ENCODE results near the gene CEACAM3.

CEACAM3 gene

DNA sequence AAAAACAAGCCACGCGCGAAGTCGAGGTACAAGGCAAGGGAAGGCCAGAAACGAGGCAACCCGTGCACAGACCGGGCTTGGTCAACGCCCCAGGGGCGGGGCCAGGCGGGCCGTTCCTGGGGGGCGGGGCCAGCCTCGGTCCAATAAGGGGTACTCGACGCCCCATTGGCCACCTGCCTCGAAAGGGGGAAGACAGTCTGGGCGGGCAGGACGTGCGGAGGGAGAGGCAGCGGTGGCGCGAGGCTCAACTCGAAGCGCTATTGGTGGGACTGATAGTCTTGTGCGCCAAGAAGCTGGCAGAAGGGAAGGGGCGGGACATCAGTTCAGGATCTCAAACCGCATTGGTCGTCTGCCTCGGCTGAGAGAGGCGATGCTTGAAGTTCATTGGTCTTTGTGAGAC is 48.2 kb downstream of the CEACAM3 start, which contains the start of gene LYPD4:
TSS of gene LYPD4 (minus strand) at position 83 of the 400 bp plus-strand sequence. CDS start 5,398 bp downstream, outside the sequence.
- no peak for DNase-seq (ENCODE audit: low read depth)

DNA sequence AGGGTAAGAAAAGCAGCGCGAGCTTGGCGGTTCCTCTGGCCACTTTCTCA is 48.4 kb downstream of the CEACAM3 start, which contains the start of gene DMRTC2:
TSS of gene DMRTC2 (plus strand) at position 42 of the 50 bp plus-strand sequence. CDS start 2,387 bp downstream, outside the sequence.
- DNase-seq (ENCODE audit: low read depth) = no peak

DNA sequence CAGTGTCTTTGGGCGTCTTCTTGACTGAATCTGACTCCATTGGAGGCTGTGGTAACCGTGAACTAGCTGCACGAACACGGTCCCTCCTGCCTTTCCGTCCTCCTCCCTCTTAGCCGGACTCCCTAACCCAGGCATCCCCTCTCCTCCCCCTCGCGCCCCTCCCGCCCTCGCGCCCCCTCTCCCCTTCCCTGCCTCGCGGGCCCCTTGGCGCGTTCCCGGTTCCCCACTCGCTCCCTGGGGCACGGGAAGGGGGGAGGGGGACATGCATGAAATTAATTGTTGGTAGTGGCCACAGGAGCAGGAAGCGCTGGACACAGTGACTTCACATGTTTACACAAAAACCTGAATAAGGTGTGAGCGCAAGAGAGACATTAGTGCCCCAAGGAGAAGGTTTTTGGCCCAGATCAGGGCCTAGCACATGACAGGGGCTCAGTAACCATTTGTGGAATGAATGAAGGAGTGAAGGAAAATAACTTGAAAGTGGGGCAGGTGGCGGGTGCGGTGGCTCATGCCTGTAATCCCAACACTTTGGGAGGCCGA is 48.7 kb downstream of the CEACAM3 start:
- DNase-seq (ENCODE audit: low read depth) = no peak

DNA sequence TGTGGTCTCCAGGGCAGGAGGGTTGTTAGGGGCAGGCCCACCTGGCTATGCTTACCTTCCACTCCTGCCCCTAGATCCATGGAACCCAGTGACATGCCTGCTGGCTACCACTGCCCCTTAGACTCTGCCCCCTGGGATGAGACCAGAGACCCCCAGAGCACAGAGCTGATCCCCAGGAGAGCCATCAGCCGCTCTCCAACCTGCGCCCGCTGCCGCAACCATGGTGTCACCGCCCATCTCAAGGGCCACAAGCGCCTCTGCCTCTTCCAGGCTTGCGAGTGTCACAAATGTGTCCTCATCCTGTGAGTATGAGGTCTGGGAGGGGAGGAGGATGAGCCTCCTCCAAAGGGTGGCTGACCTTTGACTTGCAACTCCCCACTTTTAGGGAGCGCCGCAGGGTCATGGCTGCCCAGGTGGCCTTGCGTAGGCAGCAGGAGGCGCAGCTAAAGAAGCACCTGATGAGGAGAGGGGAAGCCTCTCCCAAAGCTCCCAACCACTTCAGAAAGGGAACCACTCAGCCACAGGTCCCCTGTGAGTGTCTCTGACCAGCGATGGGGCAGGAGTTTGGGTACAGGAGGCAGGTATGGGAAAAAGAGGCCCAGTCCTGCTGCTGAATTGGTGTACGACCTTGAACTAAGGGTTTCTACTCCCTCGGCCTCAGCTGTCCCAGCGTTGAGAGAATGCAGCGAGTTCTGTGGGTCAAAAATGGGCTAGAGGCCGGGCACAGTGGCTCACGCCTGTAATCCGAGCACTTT is 51.1 kb downstream of the CEACAM3 start:
- DNase-seq (ENCODE audit: low read depth) = no peak

DNA sequence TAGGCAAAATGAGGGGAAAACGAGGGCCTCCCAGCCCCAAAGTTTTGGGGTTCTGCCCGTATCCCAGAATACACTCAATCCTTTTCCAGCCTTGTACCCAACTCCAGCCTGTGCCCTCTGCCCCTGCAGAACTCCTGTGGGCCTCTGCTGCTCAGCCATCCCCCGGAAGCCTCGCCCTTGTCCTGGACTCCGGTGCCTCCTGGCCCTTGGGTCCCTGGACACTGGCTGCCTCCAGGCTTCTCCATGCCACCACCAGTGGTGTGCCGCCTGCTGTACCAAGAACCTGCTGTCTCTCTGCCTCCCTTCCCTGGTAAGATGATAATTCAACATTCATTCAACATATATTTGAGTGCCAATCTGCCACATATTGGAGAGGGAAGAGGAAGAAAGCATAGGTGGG is 52.3 kb downstream of the CEACAM3 start:
- no peak for DNase-seq (ENCODE audit: low read depth)

DNA sequence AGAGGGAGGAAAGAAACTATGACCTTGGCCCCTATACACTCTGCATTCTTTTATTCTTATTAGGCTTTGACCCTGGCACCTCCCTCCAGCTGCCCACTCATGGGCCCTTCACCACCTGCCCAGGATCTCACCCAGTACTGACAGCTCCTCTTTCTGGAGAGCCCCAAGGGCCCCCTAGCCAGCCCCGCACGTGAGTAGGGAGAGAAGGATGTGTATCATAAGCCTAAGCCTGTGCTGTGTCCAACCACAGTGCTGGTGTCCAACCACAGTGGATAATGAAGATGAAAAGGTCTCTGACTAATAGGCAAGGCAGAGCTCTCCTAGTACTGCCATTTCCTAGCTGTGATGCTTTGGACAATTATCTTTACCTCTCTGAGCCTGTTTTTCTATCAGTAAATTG is 52.7 kb downstream of the CEACAM3 start:
- no peak for DNase-seq (ENCODE audit: low read depth)

DNA sequence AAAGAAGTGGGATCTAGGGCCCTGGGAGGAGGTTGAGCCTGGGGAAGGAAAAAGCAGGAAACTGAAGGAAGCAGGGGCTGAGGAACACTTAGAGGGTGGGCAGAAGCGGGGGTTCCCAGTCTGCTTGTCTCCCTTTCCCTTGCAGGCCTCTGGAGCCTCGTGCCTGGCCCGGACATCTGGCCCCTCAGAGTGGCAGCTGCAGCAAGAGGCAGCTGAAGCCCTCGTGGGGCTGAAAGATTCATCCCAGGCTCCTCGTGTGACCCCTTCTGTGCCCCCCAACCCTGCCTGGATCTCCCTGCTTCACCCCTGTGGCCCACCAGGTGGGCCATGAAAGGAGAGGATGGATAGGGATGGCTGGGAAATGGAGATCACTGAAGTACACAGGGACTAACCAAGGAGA is 54.0 kb downstream of the CEACAM3 start:
- DNase-seq (ENCODE audit: low read depth) = no peak

DNA sequence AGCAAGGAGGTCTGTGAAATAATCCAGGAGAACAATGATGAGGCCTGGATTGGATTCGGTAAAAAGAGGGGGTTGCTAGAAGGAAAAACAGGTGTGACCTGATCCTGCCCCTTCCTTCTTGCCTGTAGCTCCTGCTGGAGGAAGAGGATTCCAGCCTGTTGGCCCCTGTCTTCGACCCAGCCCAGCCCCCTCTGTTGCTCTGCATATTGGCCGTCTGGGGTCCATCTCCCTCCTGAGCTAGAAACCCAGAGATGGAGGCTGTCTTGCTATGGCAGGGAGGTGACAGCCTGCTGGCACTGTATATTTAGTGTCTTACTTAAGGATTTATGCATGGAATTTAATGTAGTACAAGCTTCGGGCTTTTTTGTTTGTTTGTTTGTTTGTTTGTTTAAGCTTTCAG is 55.1 kb downstream of the CEACAM3 start:
- no peak for DNase-seq (ENCODE audit: low read depth)

DNA sequence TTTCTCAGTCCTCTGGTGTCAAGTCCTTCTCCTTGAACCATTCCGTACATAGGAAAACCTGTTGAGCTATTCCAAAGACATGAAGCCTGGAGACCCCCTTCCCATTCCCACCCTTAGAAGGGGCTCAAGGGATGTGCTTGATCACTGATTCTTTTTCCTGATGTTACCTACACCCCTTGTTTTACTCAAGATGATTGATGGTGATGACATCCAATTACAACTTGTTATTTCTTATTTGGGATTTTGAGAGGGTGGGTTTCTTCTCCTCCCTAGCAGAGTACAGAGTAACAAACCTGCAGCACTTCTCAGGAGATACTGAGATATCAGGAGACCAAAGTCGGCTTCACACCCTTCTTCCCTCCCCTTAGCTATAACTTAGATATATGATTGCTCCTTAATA is 57.0 kb downstream of the CEACAM3 start:
- no peak for DNase-seq (ENCODE audit: low read depth)

DNA sequence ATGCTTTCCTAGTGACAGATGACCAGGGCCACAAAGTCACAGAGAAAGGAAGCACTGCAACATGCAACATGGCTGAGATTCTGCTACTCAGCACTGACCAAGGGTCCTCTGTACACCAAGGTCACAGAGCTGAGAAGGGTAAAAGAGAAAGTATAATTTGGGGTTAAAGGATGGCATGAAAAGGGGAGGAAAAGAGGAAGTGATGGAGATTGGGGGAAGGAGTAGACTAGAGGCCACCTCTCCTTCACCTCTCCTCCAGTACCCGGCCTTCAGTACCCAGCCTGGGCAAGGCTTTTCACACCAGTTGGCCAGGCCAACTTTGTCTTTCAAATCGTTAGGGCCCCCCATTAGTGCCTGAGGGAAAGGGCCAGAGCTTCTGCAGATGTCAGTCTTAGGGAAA is 57.4 kb downstream of the CEACAM3 start:
- no peak for DNase-seq (ENCODE audit: low read depth)

DNA sequence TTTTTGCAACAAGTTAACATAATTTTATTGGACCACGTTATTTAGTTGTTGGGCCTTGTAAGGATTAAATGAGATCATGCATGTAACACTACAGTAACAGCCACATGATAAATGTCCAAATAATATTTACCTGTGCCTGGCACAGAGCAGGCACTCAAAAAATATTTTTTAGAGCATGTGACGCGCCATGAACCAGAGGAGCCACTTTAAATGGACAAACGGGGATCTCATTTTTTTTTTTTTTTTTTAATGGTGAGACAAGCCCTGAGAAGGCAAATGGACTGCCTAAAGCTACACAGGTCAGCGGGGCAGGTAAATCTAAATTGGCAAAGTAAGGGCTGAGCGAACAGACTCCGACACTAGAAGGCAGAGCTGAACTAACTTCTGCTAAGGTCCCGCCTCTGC is 62.8 kb downstream of the CEACAM3 start:
- no peak for DNase-seq (ENCODE audit: low read depth)

DNA sequence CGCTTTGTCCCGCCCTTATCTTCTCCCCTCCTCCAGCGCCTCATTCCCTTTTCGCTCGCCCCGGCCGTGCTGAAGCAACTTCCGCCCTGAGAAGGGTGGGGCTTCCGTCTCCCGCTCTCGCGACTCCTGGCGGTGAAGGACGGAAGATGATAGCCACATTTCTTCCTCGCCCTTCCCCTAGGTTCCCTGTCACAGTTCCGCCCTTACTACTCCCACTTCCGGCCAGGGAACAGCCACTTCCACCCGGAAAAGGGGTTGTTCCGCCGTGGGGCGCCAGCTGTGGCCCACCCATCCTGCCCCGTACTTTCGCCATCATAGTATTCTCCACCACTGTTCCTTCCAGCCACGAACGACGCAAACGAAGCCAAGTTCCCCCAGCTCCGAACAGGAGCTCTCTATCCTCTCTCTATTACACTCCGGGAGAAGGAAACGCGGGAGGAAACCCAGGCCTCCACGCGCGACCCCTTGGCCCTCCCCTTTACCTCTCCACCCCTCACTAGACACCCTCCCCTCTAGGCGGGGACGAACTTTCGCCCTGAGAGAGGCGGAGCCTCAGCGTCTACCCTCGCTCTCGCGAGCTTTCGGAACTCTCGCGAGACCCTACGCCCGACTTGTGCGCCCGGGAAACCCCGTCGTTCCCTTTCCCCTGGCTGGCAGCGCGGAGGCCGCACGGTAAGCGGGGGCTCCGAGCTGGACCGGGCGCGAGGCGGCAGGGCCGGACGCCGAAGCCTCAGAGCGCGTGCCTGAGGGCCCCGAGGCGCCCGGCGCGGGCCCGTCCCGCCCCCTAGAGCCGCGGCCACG is 63.4 kb downstream of the CEACAM3 start, which contains the start of gene RPS19:
TSS of gene RPS19 (plus strand) at position 638 of the 801 bp plus-strand sequence. CDS start 520 bp downstream, outside the sequence.
- DNase-seq (ENCODE audit: low read depth) = peak; percentile 97

DNA sequence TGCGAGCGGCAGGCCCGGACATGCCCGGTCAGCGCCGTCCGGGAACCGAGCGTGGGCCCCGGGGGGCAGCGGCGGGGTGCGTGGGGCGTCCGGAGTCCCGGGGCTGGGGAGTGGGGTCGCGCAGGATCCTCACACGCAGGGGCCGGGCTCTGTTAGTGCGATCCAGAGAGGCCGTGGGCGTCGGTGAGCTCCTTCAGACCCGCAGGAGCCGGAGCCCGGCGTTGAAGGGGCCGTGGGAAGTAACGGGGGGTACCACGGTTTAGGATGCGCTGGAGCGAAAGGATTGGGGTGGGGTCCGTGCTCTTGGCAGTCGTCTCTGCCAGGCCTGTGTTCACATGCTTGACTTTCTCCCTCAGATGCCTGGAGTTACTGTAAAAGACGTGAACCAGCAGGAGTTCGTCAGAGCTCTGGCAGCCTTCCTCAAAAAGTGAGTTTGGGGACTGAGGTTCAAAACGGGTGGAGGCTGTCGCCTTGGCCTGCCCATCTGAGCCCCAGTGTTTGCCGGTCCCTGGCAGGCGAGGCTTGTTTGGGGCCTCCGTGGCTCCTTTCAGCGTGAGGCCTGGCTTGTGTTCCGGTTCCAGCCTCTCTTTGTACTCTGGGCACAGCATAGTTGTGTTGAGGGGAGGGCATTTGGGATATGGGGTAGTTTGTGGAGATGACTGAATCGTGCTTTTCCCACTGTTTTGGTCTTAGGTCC is 64.2 kb downstream of the CEACAM3 start:
- DNase-seq (ENCODE audit: low read depth) = no peak
